HG03439 (cell line): Measurements from ENCODE around the gene SLC4A5.
A peak's percentile ranks its signal among the peaks of the same experiment; 100 is the strongest.

Source experiments
- ATAC-seq: cut with Tn5 transposase; IDR thresholded peaks from one replicate; pipeline ENCODE4 v1.9.1; 2021; ENCODE audit warnings: mild to moderate bottlenecking, moderate library complexity; ENCODE audit not compliant: unreplicated experiment

Gene SLC4A5, protein sequence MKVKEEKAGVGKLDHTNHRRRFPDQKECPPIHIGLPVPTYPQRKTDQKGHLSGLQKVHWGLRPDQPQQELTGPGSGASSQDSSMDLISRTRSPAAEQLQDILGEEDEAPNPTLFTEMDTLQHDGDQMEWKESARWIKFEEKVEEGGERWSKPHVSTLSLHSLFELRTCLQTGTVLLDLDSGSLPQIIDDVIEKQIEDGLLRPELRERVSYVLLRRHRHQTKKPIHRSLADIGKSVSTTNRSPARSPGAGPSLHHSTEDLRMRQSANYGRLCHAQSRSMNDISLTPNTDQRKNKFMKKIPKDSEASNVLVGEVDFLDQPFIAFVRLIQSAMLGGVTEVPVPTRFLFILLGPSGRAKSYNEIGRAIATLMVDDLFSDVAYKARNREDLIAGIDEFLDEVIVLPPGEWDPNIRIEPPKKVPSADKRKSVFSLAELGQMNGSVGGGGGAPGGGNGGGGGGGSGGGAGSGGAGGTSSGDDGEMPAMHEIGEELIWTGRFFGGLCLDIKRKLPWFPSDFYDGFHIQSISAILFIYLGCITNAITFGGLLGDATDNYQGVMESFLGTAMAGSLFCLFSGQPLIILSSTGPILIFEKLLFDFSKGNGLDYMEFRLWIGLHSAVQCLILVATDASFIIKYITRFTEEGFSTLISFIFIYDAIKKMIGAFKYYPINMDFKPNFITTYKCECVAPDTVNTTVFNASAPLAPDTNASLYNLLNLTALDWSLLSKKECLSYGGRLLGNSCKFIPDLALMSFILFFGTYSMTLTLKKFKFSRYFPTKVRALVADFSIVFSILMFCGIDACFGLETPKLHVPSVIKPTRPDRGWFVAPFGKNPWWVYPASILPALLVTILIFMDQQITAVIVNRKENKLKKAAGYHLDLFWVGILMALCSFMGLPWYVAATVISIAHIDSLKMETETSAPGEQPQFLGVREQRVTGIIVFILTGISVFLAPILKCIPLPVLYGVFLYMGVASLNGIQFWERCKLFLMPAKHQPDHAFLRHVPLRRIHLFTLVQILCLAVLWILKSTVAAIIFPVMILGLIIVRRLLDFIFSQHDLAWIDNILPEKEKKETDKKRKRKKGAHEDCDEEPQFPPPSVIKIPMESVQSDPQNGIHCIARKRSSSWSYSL

DNA sequence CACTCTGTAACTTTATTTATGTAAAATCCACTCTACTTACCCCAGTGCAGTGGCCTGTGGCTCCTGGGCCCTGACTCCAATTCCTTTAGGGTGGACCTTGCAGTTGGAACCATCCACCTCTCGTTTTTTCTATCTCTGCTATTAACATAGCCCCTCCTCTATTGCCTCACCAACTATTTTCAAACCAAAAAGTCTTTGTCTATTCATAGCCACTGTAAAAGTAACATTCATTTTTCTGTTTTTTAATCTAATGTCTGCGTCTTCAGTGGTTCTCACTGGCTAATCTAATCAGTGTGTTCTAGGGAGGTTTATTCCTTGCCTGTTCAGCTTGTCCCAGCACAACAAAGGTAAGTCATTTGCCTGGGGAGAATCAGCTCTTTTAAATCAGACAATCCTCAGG lies at the start of gene SLC4A5:
SLC4A5 (minus strand) TSS at position 101 of the 400 bp plus-strand sequence. CDS start 28,393 bp downstream, outside the sequence.
- ATAC-seq: no peak

DNA sequence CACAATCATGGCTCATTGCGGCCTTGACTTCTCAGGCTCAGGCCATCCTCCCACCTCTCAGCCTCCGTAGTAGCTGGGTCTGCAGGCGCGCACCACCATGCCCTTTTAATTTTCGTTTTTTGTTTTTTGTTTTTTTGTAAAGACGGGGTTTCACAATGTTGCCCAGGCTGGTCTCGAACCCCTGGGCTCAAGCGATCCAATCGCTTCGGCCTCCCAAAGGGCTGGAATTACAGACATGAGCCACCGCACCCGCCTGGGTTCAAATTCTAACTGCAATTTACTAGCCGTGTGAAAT lies 49.2 kb upstream of the SLC4A5 start:
- ATAC-seq: no peak

- peak; percentile 71 for ATAC-seq
Measured at GRCh38 chr2:74391580-74392448, 48.6 kb upstream of the SLC4A5 start.

GRCh38 chr2:74391209-74391579 lies 48.0 kb upstream of the SLC4A5 start:
- ATAC-seq: no peak

DNA sequence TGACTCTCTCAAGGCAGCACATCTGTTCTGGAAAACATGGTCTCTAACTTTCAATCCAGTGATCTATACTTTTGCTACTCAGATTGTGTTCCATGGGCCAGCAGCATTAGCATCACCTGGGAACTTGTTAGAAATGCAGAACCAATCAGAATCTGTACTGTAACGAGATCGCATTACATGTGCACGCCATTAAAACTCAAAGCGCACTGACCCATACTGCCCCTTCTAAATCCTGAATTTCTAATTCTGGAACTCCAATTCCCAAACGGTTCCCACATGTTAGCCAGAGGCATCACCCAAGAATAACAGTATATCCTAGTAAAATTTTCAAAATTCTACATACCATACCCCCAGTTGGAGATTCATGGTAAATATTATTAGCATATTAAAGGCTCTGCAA lies 47.4 kb upstream of the SLC4A5 start:
- ATAC-seq: no peak

DNA sequence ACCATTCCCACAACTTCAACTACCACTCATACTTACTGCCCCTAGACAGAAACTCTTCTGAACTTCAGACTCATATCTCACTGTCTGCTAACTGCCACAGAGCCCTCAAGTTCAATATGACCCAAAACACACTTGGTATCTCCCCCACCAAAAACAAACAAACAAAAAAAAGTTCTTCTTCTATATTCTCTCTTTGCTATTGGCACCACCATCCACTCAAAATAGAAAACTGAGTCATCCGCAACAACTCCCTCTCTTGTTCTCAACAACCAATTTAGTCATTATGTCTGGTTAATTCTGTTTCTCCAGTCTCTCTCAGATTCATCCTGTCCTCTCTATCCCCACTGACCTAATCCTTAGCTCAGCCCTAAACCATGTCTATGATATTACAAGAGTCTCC lies 44.1 kb upstream of the SLC4A5 start:
- ATAC-seq: no peak

GRCh38 chr2:74385396-74385795 lies 42.2 kb upstream of the SLC4A5 start:
- ATAC-seq: no peak

DNA sequence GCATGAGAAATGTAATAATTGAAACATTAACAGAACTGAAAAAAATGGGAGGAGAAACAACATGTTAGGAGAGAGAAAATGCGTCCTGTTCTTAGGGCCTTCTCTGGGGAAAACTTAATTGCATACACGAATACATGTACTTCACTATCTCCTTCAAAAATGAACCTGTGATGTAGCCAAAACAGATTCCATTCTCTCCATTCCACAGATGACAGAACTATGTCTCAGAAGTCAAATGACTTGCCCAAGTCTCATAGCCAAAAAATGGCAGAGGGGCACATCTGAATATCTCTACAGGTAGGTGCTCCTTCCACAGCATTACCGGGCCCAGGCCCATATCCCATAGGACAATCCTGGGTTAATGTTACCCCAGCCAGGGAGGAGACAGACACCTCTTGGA lies 40.8 kb upstream of the SLC4A5 start:
- ATAC-seq: no peak

DNA sequence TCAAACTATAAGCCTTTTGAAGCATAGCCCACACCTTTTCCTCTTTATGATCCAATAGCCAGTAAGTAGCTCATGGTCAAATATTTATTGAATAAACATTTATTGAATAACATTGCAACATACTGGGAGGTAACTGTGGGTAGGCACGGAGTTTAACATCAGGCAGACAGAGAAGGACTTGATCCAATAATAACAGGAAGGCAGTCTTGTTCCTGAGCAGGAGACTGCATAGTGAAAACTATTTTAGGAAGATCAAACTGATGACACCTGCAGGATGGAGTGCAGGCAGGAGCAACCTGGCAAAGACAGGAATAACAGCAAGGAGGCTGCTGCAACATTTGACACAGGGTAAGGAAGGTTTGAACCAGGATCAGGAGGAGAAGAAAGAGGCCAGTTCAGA lies 40.0 kb upstream of the SLC4A5 start:
- no peak for ATAC-seq

DNA sequence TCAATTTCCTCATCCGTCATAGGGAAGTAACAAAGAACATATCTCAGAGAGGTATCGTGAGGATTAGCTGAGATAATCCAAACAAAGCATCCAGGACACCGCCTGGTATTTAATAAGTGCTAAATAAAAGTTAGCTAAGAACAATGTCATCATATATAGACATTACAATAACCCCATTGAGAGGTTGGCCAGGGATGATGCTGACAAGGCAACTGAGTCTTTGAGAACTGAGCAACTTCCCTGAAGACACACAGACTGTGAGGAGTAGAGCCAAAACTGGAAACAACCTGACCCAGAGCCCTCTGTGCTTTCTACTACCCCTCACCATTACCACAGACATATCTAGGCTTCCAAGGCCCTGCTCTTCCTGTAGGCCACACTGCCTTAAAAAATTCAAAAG lies 38.5 kb upstream of the SLC4A5 start:
- ATAC-seq: no peak

DNA sequence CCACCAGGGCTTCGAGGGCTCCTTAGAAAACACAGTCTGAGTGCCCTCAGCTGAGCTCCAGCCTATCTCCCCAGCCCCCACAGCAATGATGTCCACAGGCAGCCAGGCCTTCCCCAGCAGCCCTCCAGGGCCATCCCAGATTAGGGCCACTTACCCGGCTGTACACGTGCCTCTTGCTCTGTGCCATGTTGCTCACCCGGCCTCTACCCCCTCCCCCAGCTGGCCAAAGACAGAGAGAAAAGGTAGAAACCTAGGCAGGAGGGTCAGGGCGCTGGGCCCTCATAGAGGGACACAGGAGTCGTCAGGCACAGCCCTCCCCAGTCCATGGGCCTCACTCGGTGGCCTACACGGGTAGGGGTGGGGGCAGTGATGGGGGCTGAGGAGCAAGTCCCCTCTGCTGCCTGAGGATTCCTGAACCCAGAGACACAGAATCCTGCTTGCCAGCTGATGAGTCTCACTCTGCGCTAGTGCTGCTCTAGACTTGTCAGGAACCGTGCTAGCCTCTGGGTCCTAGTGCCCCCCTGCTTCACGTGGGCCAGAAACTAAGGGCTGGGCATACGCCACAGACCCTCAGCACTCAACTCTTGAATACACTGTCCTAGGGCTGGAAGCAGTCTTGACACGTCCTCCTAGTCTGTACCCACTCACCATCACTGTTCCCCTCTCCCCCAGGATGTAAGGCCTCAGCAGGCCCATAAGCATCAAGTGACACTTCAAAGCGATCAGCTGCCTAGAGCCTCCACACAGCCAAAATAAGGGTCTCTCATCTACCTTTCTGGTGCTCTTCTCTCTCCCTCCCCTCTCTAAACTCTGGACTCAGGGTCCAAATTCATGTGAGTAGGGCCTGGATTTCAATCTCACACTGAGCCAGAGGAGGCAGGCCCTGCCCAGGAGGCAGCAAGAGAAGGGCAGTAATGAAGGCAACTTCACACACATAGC lies 36.9 kb upstream of the SLC4A5 start, which contains the start of gene DCTN1:
DCTN1 (minus strand) TSS at position 461 of the 939 bp plus-strand sequence; CDS start at position 187, 274 bp downstream.
- ATAC-seq: no peak

- no peak for ATAC-seq
Measured at GRCh38 chr2:74378007-74378406, 34.8 kb upstream of the SLC4A5 start.

- ATAC-seq: no peak
Measured at GRCh38 chr2:74375838-74376237, 32.6 kb upstream of the SLC4A5 start.

DNA sequence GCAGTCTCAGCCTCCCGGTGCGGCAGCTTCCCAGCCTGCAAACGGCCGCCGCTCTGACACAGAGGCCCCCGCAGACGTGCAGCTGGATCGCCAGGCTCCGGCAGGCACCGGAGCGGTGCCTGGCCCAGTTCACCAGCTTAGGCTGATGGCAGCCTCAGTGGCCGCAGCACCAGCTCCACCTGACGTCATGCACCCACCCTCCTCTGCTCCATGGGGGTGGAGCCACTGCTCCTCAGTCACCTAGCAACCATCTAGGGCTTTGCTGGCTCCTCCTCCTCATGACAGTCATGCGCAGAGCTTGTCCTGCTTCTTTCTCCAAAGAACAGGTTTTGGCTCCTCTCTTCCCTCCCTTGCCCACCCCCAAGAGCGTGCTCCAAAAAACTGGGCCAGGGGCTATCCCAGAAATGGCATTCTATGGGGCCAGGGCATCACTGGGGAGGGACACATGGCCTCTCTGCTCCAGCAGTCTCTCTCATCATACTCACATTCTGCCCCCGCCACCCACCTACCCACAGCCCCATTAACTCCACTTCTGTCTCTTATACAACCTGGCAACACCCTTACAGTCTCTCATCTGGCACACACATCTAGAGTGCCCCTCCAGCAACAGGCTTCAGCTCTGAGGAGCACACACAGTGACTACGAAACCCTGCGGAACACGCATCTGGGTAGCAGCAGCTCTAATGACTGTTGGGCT lies 31.4 kb upstream of the SLC4A5 start:
- ATAC-seq: no peak

- ATAC-seq: no peak
Measured at GRCh38 chr2:74373985-74374384, 30.8 kb upstream of the SLC4A5 start.

GRCh38 chr2:74373221-74373676 lies 30.0 kb upstream of the SLC4A5 start:
- no peak for ATAC-seq

GRCh38 chr2:74372674-74373073 lies 29.5 kb upstream of the SLC4A5 start:
- no peak for ATAC-seq

GRCh38 chr2:74371421-74371820 lies 28.2 kb upstream of the SLC4A5 start:
- ATAC-seq: no peak

- ATAC-seq: no peak
Measured at GRCh38 chr2:74369976-74370375, 26.8 kb upstream of the SLC4A5 start.
